GM12878 (cell line): ENCODE data around the gene MBD5. TPM values are rescaled to one million over a fixed set of nuclear protein-coding genes. Genes with fewer than 3 reads are reported as not detected.

Experiments used
- ATAC-seq: fragments of 200-7000 bp; cut with Tn5 transposase; 3 replicates; pipeline ENCODE4 v1.9.1; 2020; ENCODE audit warnings: mild to moderate bottlenecking, moderate library complexity
- BruUV-seq: library from RNA; stranded (reverse); fragments of 400-500 nt; replicated peaks from 2 replicates; lab custom pipeline; 2021; lab: Mats Ljungman, UMichigan
- CTCF ChIA-PET: fragments of 300-600 bp; sonication (Branson Sonifier 250); formaldehyde crosslinking; extraction: SDS; loops from one replicate; lab custom pipeline; 2021; ENCODE audit warnings: inconsistent platforms; lab: Yijun Ruan, JAX
- POLR2A ChIA-PET: fragments of 350-600 bp; formaldehyde crosslinking; extraction: SDS; loops from one replicate; lab custom pipeline; 2021; ENCODE audit warnings: inconsistent platforms; lab: Charles Lee
- RAD21 ChIA-PET: fragments of 300-600 bp; sonication (Branson Sonifier 250); formaldehyde crosslinking; loops from one replicate; lab custom pipeline; 2023; ENCODE audit warnings: antibody characterized with exemption; ENCODE audit not compliant: unreplicated experiment; lab: Charles Lee
- SMC1A ChIA-PET: fragments of 300-600 bp; sonication (Branson Sonifier 250); formaldehyde crosslinking; loops from one replicate; lab custom pipeline; 2023; ENCODE audit not compliant: unreplicated experiment, uncharacterized antibody; lab: Charles Lee
- DNase-seq: peaks from one replicate; pipeline ENCODE4 v3.0.0-alpha.2; 2011; ENCODE audit warnings: low read depth, low spot score
- FAIRE-seq: peaks from 3 replicates; lab custom pipeline; 2011; peaks lifted over from hg19 to GRCh38; lab: Jason Lieb, UNC
- H2AFZ ChIP-seq: 2 replicates; pipeline ENCODE4 v1.6.0; 2011; ENCODE audit warnings: low read depth, low read length, control low read depth; ENCODE audit not compliant: control insufficient read depth
- H3K27ac ChIP-seq: 2 replicates; pipeline ENCODE4 v1.5.1; 2011; ENCODE audit warnings: control low read depth; ENCODE audit not compliant: control insufficient read depth, insufficient read depth
- H3K27me3 ChIP-seq, 2 experiments: replicated peaks in 1 of 2; 2 replicates each; pipeline versions ENCODE4 v1.6.0 to v1.6.1; 2011; ENCODE audit warnings: low read length in 1 of 2; ENCODE audit not compliant: control insufficient read depth in 2 of 2, insufficient read depth in 2 of 2
- H3K36me3 ChIP-seq, 2 experiments: 2 replicates each; pipeline ENCODE4 v1.5.1; 2011; ENCODE audit warnings: low read length in 1 of 2; ENCODE audit not compliant: control insufficient read depth in 2 of 2, insufficient read depth in 2 of 2
- H3K4me1 ChIP-seq: 2 replicates; pipeline ENCODE4 v1.6.1; 2011; ENCODE audit warnings: mild to moderate bottlenecking, low read length, moderate library complexity, mixed read lengths; ENCODE audit not compliant: control insufficient read depth, insufficient read depth
- H3K4me2 ChIP-seq: 2 replicates; pipeline ENCODE4 v1.6.0; 2011; ENCODE audit warnings: control low read depth; ENCODE audit not compliant: control insufficient read depth, insufficient read depth
- H3K4me3 ChIP-seq: fragments of 200-600 bp; sonication (generic); 2 replicates; pipeline ENCODE4 v1.5.1; 2016
- H3K79me2 ChIP-seq: 2 replicates; pipeline ENCODE4 v1.6.0; 2011; ENCODE audit warnings: low read length; ENCODE audit not compliant: control insufficient read depth, insufficient read depth
- H3K9ac ChIP-seq: 2 replicates; pipeline ENCODE4 v1.8.0; 2011; ENCODE audit warnings: low read length, control low read depth, mixed read lengths; ENCODE audit not compliant: control insufficient read depth, insufficient read depth
- H3K9me3 ChIP-seq: replicated peaks from 3 replicates; pipeline ENCODE4 v1.5.1; 2011; ENCODE audit warnings: mild to moderate bottlenecking, low read length; ENCODE audit not compliant: control insufficient read depth, insufficient read depth
- H4K20me1 ChIP-seq: 2 replicates; pipeline ENCODE4 v1.6.0; 2011; ENCODE audit not compliant: control insufficient read depth, insufficient read depth
- BMI1 ChIP-seq: fragments of 450-650 bp; IDR thresholded peaks from 2 replicates; pipeline ENCODE4 v1.6.1; 2016; ENCODE audit warnings: mild to moderate bottlenecking, moderate library complexity, borderline replicate concordance
- BRCA1 ChIP-seq: IDR thresholded peaks from 2 replicates; pipeline ENCODE4 v1.6.1; 2011; ENCODE audit warnings: low read depth, low read length, improper control_type of control experiment
- FOS ChIP-seq: IDR thresholded peaks from 3 replicates; pipeline ENCODE4 v1.6.1; 2011; ENCODE audit warnings: borderline replicate concordance; ENCODE audit not compliant: insufficient read length; ENCODE audit errors: extremely low read depth
- FOXM1 ChIP-seq: IDR thresholded peaks from 2 replicates; pipeline ENCODE4 v1.6.1; 2012; ENCODE audit warnings: low read depth, mild to moderate bottlenecking, inconsistent platforms, low read length, moderate library complexity
- HSF1 ChIP-seq: fragments of 150-350 bp; IDR thresholded peaks from 2 replicates; pipeline ENCODE4 v1.6.1; 2014; ENCODE audit warnings: mild to moderate bottlenecking, low read depth, low read length
- NFXL1 ChIP-seq: fragments of 450-650 bp; IDR thresholded peaks from 2 replicates; pipeline ENCODE4 v1.6.1; 2017; ENCODE audit warnings: antibody characterized with exemption, mild to moderate bottlenecking, borderline replicate concordance
- REST ChIP-seq: IDR thresholded peaks from 2 replicates; pipeline ENCODE4 v1.6.1; 2012; ENCODE audit warnings: mild to moderate bottlenecking, low read depth, low read length
- TAF1 ChIP-seq: IDR thresholded peaks from 2 replicates; pipeline ENCODE4 v1.6.1; 2011; ENCODE audit warnings: mild to moderate bottlenecking, low read depth, low read length, borderline replicate concordance
- YY1 ChIP-seq: IDR thresholded peaks from 2 replicates; pipeline ENCODE4 v1.6.1; 2011; ENCODE audit warnings: low read depth, mild to moderate bottlenecking, low read length
- ZBTB11 ChIP-seq: fragments of 450-650 bp; formaldehyde crosslinking; IDR thresholded peaks from 2 replicates; pipeline ENCODE4 v1.5.0; 2022; ENCODE audit warnings: mild to moderate bottlenecking, missing genetic modification characterization
- ZNF274 ChIP-seq: IDR thresholded peaks from one replicate; pipeline ENCODE4 v1.8.0; 2011; ENCODE audit not compliant: insufficient read length, insufficient read depth
- WGBS: methylation state at CpG from one replicate; pipeline ENCODE4 v1.1.6; 2016; ENCODE audit warnings: low lambda C conversion rate; ENCODE audit not compliant: insufficient replicate concordance, insufficient coverage; ENCODE audit errors: missing lambda C conversion rate; 5-methylcytosine and 5-hydroxymethylcytosine counted together
- in situ Hi-C: fragments of 300-500 bp; cut with MboI; formaldehyde crosslinking; loops from 9 replicates; pipeline ENCODE4 v1.14.3; 2018; ENCODE audit warnings: mixed read lengths
- intact Hi-C: fragments of 100-400 bp; cut with micrococcal nuclease; formaldehyde crosslinking; loops from one replicate; pipeline ENCODE4 v1.14.2; 2022; ENCODE audit not compliant: unreplicated experiment
- polyA plus RNA-seq, 11 experiments: library from polyadenylated mRNA; depleted of rRNA in 4 of 11; unstranded in 6 of 11; stranded (reverse) in 5 of 11; fragments of >200 nt; fragmentation: Nextera tagmentation in 4 of 11; fragmentation: Illumina TruSeq in 1 of 11; extraction: Ambion mirVana in 4 of 11; extraction: Trizol in 1 of 11; gene quantifications; 1 replicate in 1 of 11; 2 replicates in 10 of 11; pipeline versions ENCODE4 v1.2.1 to v1.2.3, GENCODE V29; 2011 to 2016; ENCODE audit warnings: inconsistent platforms in 2 of 11, missing spikeins in 2 of 11, low read depth in 1 of 11
- total RNA-seq, 4 experiments: library from RNA; depleted of rRNA in 3 of 4; stranded (reverse); fragments of >200 nt in 3 of 4; fragmentation: Illumina TruSeq in 1 of 4; extraction: Trizol in 1 of 4; gene quantifications; 2 replicates each; pipeline versions ENCODE4 v1.2.1 to v1.2.3, GENCODE V29; 2013 to 2021

Gene MBD5
- total and polyA plus RNA-seq, 10 of the 15 experiments (the other 5 are each of a cell fraction or from before 2014, with no cell fraction given): 7.4 to 58.0 (median 21.2) TPM

- TF ChIP-seq REST: no peak
- TF ChIP-seq NFXL1: no peak
- no peak for TF ChIP-seq HSF1
- TF ChIP-seq ZNF274: no peak
Measured at GRCh38 chr2:148402786-148403185, 381.9 kb downstream of the MBD5 start (continued).

GRCh38 chr2:148410899-148411298, 390.0 kb downstream of the MBD5 start:
- ChIA-PET SMC1A (no interaction called here), POLR2A (no interaction called here), RAD21 (no interaction called here), CTCF (interaction anchor here (1.6 kb wide), 1 partner anchor 16 kb away, joined by 3 read pairs; no protein-coding TSS in a partner anchor)
- no peaks in the 10 kb centered on the region for H4K20me1 ChIP-seq
- FAIRE-seq (no peak), DNase-seq (no peak), ATAC-seq (no peak)
- H3K4me1 ChIP-seq: no peaks in the 10 kb centered on the region
- H2AFZ ChIP-seq: no peak overlapping the region
- H3K79me2 ChIP-seq: no peaks in the 10 kb centered on the region
- H3K36me3 ChIP-seq: no peaks in the 10 kb centered on the region
- H3K9me3 ChIP-seq: peaks cover 2% of the 10 kb centered on the region
- no peak overlapping the region for H3K9ac ChIP-seq
- WGBS: 100% methylated on average over 1 of the region's 1 CpG
- no peak overlapping the region for H3K4me2 ChIP-seq
- no TSS peak for BruUV-seq
- intact Hi-C loops (no loop called here), in situ Hi-C loops (no loop called here)
- no peak overlapping the region for H3K4me3 ChIP-seq
- no peaks in the 10 kb centered on the region for H3K27me3 ChIP-seq
- H3K27ac ChIP-seq: no peak overlapping the region
- TF ChIP-seq YY1: no peak
- TF ChIP-seq ZBTB11 (CRISPR knock-in tag): no peak
- TF ChIP-seq TAF1: no peak
- no peak for TF ChIP-seq BRCA1
- no peak for TF ChIP-seq FOS
- TF ChIP-seq FOXM1: no peak
- TF ChIP-seq BMI1: no peak
